GM12892 (cell line): ENCODE measurements around the gene ENAH.

Source experiments
- POLR2A ChIP-seq: IDR thresholded peaks from 2 replicates; pipeline ENCODE4 v1.6.1; 2011; ENCODE audit warnings: low read depth, low read length, control low read depth
- POLR2AphosphoS5 ChIP-seq: IDR thresholded peaks from 2 replicates; pipeline ENCODE4 v1.6.1; 2011; ENCODE audit warnings: low read depth, low read length, control low read depth
- TAF1 ChIP-seq: IDR thresholded peaks from 2 replicates; pipeline ENCODE4 v1.6.1; 2011; ENCODE audit warnings: low read depth, mild to moderate bottlenecking, control low read depth, low read length, borderline replicate concordance

- no peak for TF ChIP-seq TAF1
- no peak for TF ChIP-seq POLR2AphosphoS5
- no peak for TF ChIP-seq POLR2A
These were observed 10.7 kb downstream of the ENAH start for GRCh38 chr1:225642177-225642576.
